IMR-90 (cell line): ENCODE measurements around the gene OBP2A. TPM values are rescaled to one million over a fixed set of nuclear protein-coding genes. Genes with fewer than 3 reads are reported as not detected.

Source experiments
- ATAC-seq: fragments of 200-7000 bp; cut with Tn5 transposase; 2 replicates; pipeline ENCODE4 v1.9.1; 2020; ENCODE audit warnings: low read depth, mild to moderate bottlenecking, moderate library complexity
- BruUV-seq: library from RNA; stranded (reverse); fragments of 400-500 nt; replicated peaks from 2 replicates; lab custom pipeline; 2021; lab: Mats Ljungman, UMichigan
- CTCF ChIA-PET: fragments of 300-600 bp; formaldehyde crosslinking; extraction: SDS; loops from one replicate; lab custom pipeline; 2021; ENCODE audit warnings: antibody characterized with exemption; lab: Yijun Ruan, JAX
- POLR2A ChIA-PET: fragments of 300-600 bp; sonication (Branson Sonifier 250); formaldehyde crosslinking; loops from one replicate; lab custom pipeline; 2022; ENCODE audit warnings: antibody characterized with exemption; ENCODE audit not compliant: unreplicated experiment; lab: Charles Lee
- DNase-seq: peaks from one replicate; pipeline ENCODE4 v3.0.0; 2013
- H2AFZ ChIP-seq: replicated peaks from 2 replicates; pipeline ENCODE3; 2013; ENCODE audit warnings: low read length, mild to moderate bottlenecking; ENCODE audit not compliant: poor library complexity
- H2AK5ac ChIP-seq: 2 replicates; pipeline ENCODE4 v1.6.1; 2013; ENCODE audit warnings: low read depth, low read length, inconsistent platforms
- H2AK9ac ChIP-seq: replicated peaks from 2 replicates; pipeline ENCODE3; 2013; ENCODE audit warnings: mild to moderate bottlenecking, low read depth, low read length, moderate library complexity; ENCODE audit not compliant: poor library complexity
- H2BK120ac ChIP-seq: 2 replicates; pipeline ENCODE4 v1.6.1; 2013; ENCODE audit warnings: low read depth, low read length, inconsistent platforms
- H2BK15ac ChIP-seq: 3 replicates; pipeline ENCODE4 v1.6.1; 2013; ENCODE audit warnings: low read depth, low read length, inconsistent platforms
- H2BK20ac ChIP-seq: 2 replicates; pipeline ENCODE4 v1.6.1; 2013; ENCODE audit warnings: low read depth, mild to moderate bottlenecking, inconsistent platforms, low read length, moderate library complexity
- H2BK5ac ChIP-seq: 2 replicates; pipeline ENCODE4 v1.6.1; 2013; ENCODE audit warnings: mild to moderate bottlenecking, low read depth, low read length, inconsistent platforms; ENCODE audit not compliant: poor library complexity, severe bottlenecking
- H3K14ac ChIP-seq: replicated peaks from 2 replicates; pipeline ENCODE4 v1.6.1; 2013; ENCODE audit warnings: low read depth, low read length, inconsistent platforms
- H3K18ac ChIP-seq: 2 replicates; pipeline ENCODE4 v1.6.1; 2013; ENCODE audit warnings: low read depth, low read length, control low read depth
- H3K23ac ChIP-seq: 2 replicates; pipeline ENCODE4 v1.6.1; 2013; ENCODE audit warnings: low read depth, low read length, inconsistent platforms
- H3K27ac ChIP-seq: 2 replicates; pipeline ENCODE4 v1.5.1; 2013; ENCODE audit warnings: mild to moderate bottlenecking, control low read depth, low read length; ENCODE audit not compliant: insufficient read depth
- H3K27me3 ChIP-seq: 2 replicates; pipeline ENCODE4 v1.6.1; 2013; ENCODE audit warnings: low read length; ENCODE audit not compliant: control insufficient read depth, insufficient read depth
- H3K36me3 ChIP-seq: 2 replicates; pipeline ENCODE4 v1.6.1; 2013; ENCODE audit warnings: low read length, mixed read lengths; ENCODE audit not compliant: control insufficient read depth, insufficient read depth
- H3K4ac ChIP-seq: 2 replicates; pipeline ENCODE4 v1.6.1; 2013; ENCODE audit warnings: low read depth, low read length, inconsistent platforms
- H3K4me1 ChIP-seq: 2 replicates; pipeline ENCODE4 v1.6.1; 2013; ENCODE audit warnings: low read length, mixed read lengths; ENCODE audit not compliant: control insufficient read depth, insufficient read depth
- H3K4me2 ChIP-seq: 2 replicates; pipeline ENCODE4 v1.6.1; 2013; ENCODE audit warnings: low read depth, mild to moderate bottlenecking, control low read depth, low read length, moderate library complexity
- H3K4me3 ChIP-seq: 2 replicates; pipeline ENCODE4 v1.5.1; 2013; ENCODE audit warnings: low read depth, mild to moderate bottlenecking, control low read depth, low read length, moderate library complexity; ENCODE audit not compliant: insufficient read depth
- H3K56ac ChIP-seq: 2 replicates; pipeline ENCODE4 v1.6.1; 2013; ENCODE audit warnings: low read length, inconsistent platforms; ENCODE audit not compliant: insufficient read depth; ENCODE audit errors: extremely low read depth
- H3K79me1 ChIP-seq, 2 experiments: 2 replicates each; pipeline ENCODE4 v1.6.1; 2013; ENCODE audit warnings: low read length in 2 of 2, inconsistent platforms in 1 of 2, low read depth in 1 of 2
- H3K9ac ChIP-seq: 2 replicates; pipeline ENCODE4 v1.6.1; 2013; ENCODE audit warnings: low read depth, low read length, control low read depth
- H3K9me1 ChIP-seq: 2 replicates; pipeline ENCODE4 v1.6.1; 2013; ENCODE audit warnings: low read length, inconsistent platforms; ENCODE audit not compliant: insufficient read depth
- H3K9me3 ChIP-seq: 2 replicates; pipeline ENCODE4 v1.6.1; 2013; ENCODE audit warnings: low read length; ENCODE audit not compliant: control insufficient read depth, insufficient read depth
- H4K20me1 ChIP-seq: 2 replicates; pipeline ENCODE4 v1.6.1; 2013; ENCODE audit warnings: low read length, inconsistent platforms; ENCODE audit not compliant: insufficient read depth
- H4K5ac ChIP-seq: 2 replicates; pipeline ENCODE4 v1.6.1; 2013; ENCODE audit warnings: mild to moderate bottlenecking, low read depth, low read length, control low read depth
- H4K8ac ChIP-seq, 2 experiments: 2 replicates each; pipeline ENCODE4 v1.6.1; 2013; ENCODE audit warnings: low read depth in 2 of 2, low read length in 2 of 2, control low read depth in 1 of 2, inconsistent platforms in 1 of 2
- H4K91ac ChIP-seq: 2 replicates; pipeline ENCODE4 v1.6.1; 2013; ENCODE audit warnings: low read depth, low read length, inconsistent platforms; ENCODE audit not compliant: insufficient read depth
- BHLHE40 ChIP-seq: fragments of 150-350 bp; IDR thresholded peaks from 2 replicates; pipeline ENCODE4 v1.6.1; 2016; ENCODE audit warnings: mild to moderate bottlenecking, low read depth, low read length
- CEBPB ChIP-seq: IDR thresholded peaks from 2 replicates; pipeline ENCODE4 v1.6.1; 2012; ENCODE audit warnings: low read depth, low read length, improper control_type of control experiment
- CHD1 ChIP-seq: IDR thresholded peaks from 2 replicates; pipeline ENCODE4 v1.6.1; 2012; ENCODE audit warnings: low read depth, low read length, improper control_type of control experiment
- FOS ChIP-seq: fragments of 150-350 bp; IDR thresholded peaks from 2 replicates; pipeline ENCODE4 v1.6.1; 2016; ENCODE audit warnings: low read depth, low read length
- MXI1 ChIP-seq: IDR thresholded peaks from 2 replicates; pipeline ENCODE4 v1.6.1; 2012; ENCODE audit warnings: low read depth, mild to moderate bottlenecking, low read length, moderate library complexity, borderline replicate concordance
- POLR2A ChIP-seq: IDR thresholded peaks from 2 replicates; pipeline ENCODE4 v1.6.1; 2012; ENCODE audit warnings: mild to moderate bottlenecking, low read depth, low read length
- RFX5 ChIP-seq: IDR thresholded peaks from 2 replicates; pipeline ENCODE4 v1.8.0; 2012; ENCODE audit warnings: low read depth, mild to moderate bottlenecking, low read length, moderate library complexity
- SMC3 ChIP-seq: fragments of 150-350 bp; IDR thresholded peaks from 2 replicates; pipeline ENCODE4 v1.6.1; 2016; ENCODE audit warnings: low read depth, mild to moderate bottlenecking, antibody characterized with exemption, low read length, moderate library complexity
- WGBS, 2 experiments: methylation state at CpG; one replicate each; pipeline versions ENCODE4 v1.1.5 to v1.1.7; 2013; ENCODE audit warnings: missing lambda C conversion rate in 2 of 2; ENCODE audit not compliant: insufficient read length in 1 of 2; ENCODE audit errors: extremely low coverage in 2 of 2; 5-methylcytosine and 5-hydroxymethylcytosine counted together
- dilution Hi-C: fragments of 300-500 bp; cut with HindIII; formaldehyde crosslinking; loops from one replicate; pipeline ENCODE4 v1.14.3; 2018; ENCODE audit warnings: low sequenced_read_pairs; ENCODE audit not compliant: unreplicated experiment
- in situ Hi-C: fragments of 300-500 bp; cut with MboI; formaldehyde crosslinking; loops from 3 replicates; pipeline ENCODE4 v1.14.3; 2019; ENCODE audit warnings: low sequenced_read_pairs, inconsistent platforms, mixed read lengths
- intact Hi-C: fragments of 100-400 bp; cut with micrococcal nuclease; formaldehyde crosslinking; loops from 2 replicates; pipeline ENCODE4 v1.10.0; 2022
- polyA plus RNA-seq, 3 experiments: library from polyadenylated mRNA; depleted of rRNA; stranded (reverse); fragments of >200 nt; gene quantifications; 2 replicates each; pipeline ENCODE4 v1.2.3, GENCODE V29; 2012; ENCODE audit warnings: low replicate concordance in 1 of 3
- total RNA-seq: library from RNA; depleted of rRNA; stranded (reverse); fragments of >200 nt; gene quantifications from 2 replicates; pipeline ENCODE4 v1.2.3, GENCODE V29; 2012
- TF ChIP-seq, protein P1 (sequence below): conservative IDR thresholded peaks from 2 replicates; pipeline ENCODE4 v1.5.1; 2012; ENCODE audit warnings: mild to moderate bottlenecking, low read depth, low read length, improper control_type of control experiment

Gene OBP2A
- total and polyA plus RNA-seq, 2 of the 4 experiments (the other 2 are of a cell fraction), result not detected

DNA sequence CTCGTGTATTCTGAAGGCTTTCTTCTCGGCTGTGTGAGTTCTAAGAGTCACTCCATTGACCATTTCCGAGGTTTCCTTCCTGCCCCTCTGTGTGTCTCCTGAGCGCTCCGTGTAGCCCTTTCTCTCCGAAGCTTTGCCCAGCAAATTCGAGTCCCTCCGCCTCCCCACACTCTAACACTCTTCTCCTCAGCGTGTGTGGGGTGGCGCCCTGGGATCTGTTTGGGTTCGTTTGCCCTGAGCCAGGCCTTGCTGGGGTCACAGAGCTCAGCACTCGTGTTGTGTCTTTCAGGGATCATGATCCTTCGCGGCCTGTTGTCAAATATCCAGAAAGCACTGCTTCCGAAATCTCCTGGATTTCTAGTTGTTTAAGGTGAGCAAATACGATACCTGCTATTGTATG lies 10.0 kb downstream of the OBP2A start:
- CTCF ChIA-PET, result no interaction called here

More for the DNA sequence above, 10.0 kb downstream of the OBP2A start:
- H2AFZ ChIP-seq, result no peak overlapping the region
- H3K4ac ChIP-seq, result no peak overlapping the region
- H2AK9ac ChIP-seq, result no peak overlapping the region
- 0 out of 2 replicates have a peak, but pooled peaks cover under 1% of the 10 kb centered on the region for H3K9me3 ChIP-seq
- no peaks in the 10 kb centered on the region for H3K9me1 ChIP-seq
- in situ Hi-C loops (no loop called here), intact Hi-C loops (no loop called here), dilution Hi-C loops (no loop called here)
- no peak overlapping the region for H4K5ac ChIP-seq
- BruUV-seq, result no TSS peak
- TF ChIP-seq BHLHE40 (no peak), MXI1 (no peak), CEBPB (no peak), FOS (no peak), POLR2A (no peak), RFX5 (no peak), CHD1 (no peak), SMC3 (no peak)
- TF ChIP-seq, protein P1, sequence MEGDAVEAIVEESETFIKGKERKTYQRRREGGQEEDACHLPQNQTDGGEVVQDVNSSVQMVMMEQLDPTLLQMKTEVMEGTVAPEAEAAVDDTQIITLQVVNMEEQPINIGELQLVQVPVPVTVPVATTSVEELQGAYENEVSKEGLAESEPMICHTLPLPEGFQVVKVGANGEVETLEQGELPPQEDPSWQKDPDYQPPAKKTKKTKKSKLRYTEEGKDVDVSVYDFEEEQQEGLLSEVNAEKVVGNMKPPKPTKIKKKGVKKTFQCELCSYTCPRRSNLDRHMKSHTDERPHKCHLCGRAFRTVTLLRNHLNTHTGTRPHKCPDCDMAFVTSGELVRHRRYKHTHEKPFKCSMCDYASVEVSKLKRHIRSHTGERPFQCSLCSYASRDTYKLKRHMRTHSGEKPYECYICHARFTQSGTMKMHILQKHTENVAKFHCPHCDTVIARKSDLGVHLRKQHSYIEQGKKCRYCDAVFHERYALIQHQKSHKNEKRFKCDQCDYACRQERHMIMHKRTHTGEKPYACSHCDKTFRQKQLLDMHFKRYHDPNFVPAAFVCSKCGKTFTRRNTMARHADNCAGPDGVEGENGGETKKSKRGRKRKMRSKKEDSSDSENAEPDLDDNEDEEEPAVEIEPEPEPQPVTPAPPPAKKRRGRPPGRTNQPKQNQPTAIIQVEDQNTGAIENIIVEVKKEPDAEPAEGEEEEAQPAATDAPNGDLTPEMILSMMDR, result no peak
- no peak overlapping the region for H3K4me3 ChIP-seq
- WGBS, 2 experiments, result 59% methylated on average over 2 of the region's 16 CpGs; no CpG with 5 or more reads in 1 of the 2 experiments
- no peaks in the 10 kb centered on the region for H3K36me3 ChIP-seq
- no peak overlapping the region for H2BK15ac ChIP-seq
- no peak overlapping the region for H2BK20ac ChIP-seq
- H3K14ac ChIP-seq, result no peak overlapping the region
- H2BK120ac ChIP-seq, result no peak overlapping the region
- no peak overlapping the region for H3K23ac ChIP-seq
- POLR2A ChIA-PET, result no interaction called here
- H3K9ac ChIP-seq, result no peak overlapping the region
- H3K79me1 ChIP-seq, result no peaks in the 10 kb centered on the region
- no peak overlapping the region for H2BK5ac ChIP-seq
- no peak overlapping the region for H3K27ac ChIP-seq
- H3K27me3 ChIP-seq, result no peaks in the 10 kb centered on the region; the same call in 1 of the 2 replicates
- H3K4me2 ChIP-seq, result no peak overlapping the region
- no peaks in the 10 kb centered on the region for H4K20me1 ChIP-seq
- ATAC-seq (no peak), DNase-seq (no peak)
- no peak overlapping the region for H3K18ac ChIP-seq
- H3K56ac ChIP-seq, result no peak overlapping the region
- H4K91ac ChIP-seq, result no peak overlapping the region
- no peak overlapping the region for H4K8ac ChIP-seq
- no peaks in the 10 kb centered on the region for H3K4me1 ChIP-seq
- no peak overlapping the region for H2AK5ac ChIP-seq
